Measurements from ENCODE around the gene RUNX1.

GRCh38 chr21:35019631-35020032, 29.5 kb downstream of the RUNX1 start:
- TF ChIP-seq, protein P1, sequence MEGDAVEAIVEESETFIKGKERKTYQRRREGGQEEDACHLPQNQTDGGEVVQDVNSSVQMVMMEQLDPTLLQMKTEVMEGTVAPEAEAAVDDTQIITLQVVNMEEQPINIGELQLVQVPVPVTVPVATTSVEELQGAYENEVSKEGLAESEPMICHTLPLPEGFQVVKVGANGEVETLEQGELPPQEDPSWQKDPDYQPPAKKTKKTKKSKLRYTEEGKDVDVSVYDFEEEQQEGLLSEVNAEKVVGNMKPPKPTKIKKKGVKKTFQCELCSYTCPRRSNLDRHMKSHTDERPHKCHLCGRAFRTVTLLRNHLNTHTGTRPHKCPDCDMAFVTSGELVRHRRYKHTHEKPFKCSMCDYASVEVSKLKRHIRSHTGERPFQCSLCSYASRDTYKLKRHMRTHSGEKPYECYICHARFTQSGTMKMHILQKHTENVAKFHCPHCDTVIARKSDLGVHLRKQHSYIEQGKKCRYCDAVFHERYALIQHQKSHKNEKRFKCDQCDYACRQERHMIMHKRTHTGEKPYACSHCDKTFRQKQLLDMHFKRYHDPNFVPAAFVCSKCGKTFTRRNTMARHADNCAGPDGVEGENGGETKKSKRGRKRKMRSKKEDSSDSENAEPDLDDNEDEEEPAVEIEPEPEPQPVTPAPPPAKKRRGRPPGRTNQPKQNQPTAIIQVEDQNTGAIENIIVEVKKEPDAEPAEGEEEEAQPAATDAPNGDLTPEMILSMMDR (IDR thresholded peaks at IDR 0.05 in 2 of 3, conservative IDR thresholded peaks at IDR 0.05 in 1 of 3; ENCODE audit: control insufficient read depth in 2 of 3, extremely low read depth in 1 of 3, insufficient read depth in 1 of 3, low read depth in 3 of 3, low read length in 3 of 3): no peak
- TF ChIP-seq E2F4 (IDR thresholded peaks at IDR 0.05; ENCODE audit: low read depth, low read length): no peak
- no peak for TF ChIP-seq BRCA1 (IDR thresholded peaks at IDR 0.05; ENCODE audit: low read depth, low read length)
- no peak for TF ChIP-seq DPF2 (IDR thresholded peaks at IDR 0.05)
- TF ChIP-seq, protein P2, sequence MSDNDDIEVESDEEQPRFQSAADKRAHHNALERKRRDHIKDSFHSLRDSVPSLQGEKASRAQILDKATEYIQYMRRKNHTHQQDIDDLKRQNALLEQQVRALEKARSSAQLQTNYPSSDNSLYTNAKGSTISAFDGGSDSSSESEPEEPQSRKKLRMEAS (IDR thresholded peaks at IDR 0.05; ENCODE audit: low read depth, low read length): no peak
- TF ChIP-seq, protein P3, sequence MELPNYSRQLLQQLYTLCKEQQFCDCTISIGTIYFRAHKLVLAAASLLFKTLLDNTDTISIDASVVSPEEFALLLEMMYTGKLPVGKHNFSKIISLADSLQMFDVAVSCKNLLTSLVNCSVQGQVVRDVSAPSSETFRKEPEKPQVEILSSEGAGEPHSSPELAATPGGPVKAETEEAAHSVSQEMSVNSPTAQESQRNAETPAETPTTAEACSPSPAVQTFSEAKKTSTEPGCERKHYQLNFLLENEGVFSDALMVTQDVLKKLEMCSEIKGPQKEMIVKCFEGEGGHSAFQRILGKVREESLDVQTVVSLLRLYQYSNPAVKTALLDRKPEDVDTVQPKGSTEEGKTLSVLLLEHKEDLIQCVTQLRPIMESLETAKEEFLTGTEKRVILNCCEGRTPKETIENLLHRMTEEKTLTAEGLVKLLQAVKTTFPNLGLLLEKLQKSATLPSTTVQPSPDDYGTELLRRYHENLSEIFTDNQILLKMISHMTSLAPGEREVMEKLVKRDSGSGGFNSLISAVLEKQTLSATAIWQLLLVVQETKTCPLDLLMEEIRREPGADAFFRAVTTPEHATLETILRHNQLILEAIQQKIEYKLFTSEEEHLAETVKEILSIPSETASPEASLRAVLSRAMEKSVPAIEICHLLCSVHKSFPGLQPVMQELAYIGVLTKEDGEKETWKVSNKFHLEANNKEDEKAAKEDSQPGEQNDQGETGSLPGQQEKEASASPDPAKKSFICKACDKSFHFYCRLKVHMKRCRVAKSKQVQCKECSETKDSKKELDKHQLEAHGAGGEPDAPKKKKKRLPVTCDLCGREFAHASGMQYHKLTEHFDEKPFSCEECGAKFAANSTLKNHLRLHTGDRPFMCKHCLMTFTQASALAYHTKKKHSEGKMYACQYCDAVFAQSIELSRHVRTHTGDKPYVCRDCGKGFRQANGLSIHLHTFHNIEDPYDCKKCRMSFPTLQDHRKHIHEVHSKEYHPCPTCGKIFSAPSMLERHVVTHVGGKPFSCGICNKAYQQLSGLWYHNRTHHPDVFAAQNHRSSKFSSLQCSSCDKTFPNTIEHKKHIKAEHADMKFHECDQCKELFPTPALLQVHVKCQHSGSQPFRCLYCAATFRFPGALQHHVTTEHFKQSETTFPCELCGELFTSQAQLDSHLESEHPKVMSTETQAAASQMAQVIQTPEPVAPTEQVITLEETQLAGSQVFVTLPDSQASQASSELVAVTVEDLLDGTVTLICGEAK (IDR thresholded peaks at IDR 0.05; ENCODE audit: borderline replicate concordance): no peak
- TF ChIP-seq HDAC6 (IDR thresholded peaks at IDR 0.05; ENCODE audit: unreplicated experiment): no peak
- TF ChIP-seq EP300 (IDR thresholded peaks at IDR 0.05; ENCODE audit: borderline replicate concordance in 1 of 2, control insufficient read depth in 1 of 2, low read depth in 2 of 2, low read length in 2 of 2): no peak
- no peak for TF ChIP-seq RAD21 (IDR thresholded peaks at IDR 0.05; ENCODE audit: insufficient read depth, low read depth, low read length)
- TF ChIP-seq ZBTB33 (IDR thresholded peaks at IDR 0.05): no peak
- no peak for TF ChIP-seq KLF5 (IDR thresholded peaks at IDR 0.05; ENCODE audit: partially characterized antibody)
- TF ChIP-seq HSF1 (IDR thresholded peaks at IDR 0.05; ENCODE audit: low read depth, low read length): no peak

All from GM12878 (cell line).